ENCODE results near the gene KRT80. TPM values are rescaled to one million over a fixed set of nuclear protein-coding genes. Genes with fewer than 3 reads are reported as not detected.

The KRT80 gene
- total RNA-seq, 1 experiment from 2014 or later = 8.8 TPM

DNA sequence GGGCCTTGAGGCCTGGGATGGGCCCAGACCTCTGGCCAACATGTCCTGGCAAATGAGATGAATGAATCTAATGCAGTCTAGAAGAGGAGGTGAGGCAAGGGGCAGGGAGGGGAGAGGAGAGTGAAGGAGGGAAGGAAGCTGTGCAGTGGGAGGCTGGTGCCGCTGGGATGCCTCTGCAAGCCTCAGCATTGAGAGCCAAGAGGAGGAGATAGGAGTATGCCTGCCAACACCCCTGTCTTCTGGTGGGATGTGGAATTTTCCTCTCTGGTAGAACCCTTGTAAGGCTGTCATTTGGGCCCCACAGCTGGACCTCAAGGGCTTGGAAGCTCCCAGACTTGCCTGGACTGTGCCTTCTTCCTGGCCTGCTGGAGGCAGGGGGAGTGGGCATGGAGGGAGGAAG, 21.9 kb downstream of the KRT80 start:
- H3K9me3 ChIP-seq (ENCODE audit: control insufficient read depth in 1 of 2, insufficient read depth in 1 of 2, low read depth in 1 of 2, low read length in 2 of 2) = no peaks in the 10 kb centered on the region
- H3K79me2 ChIP-seq (ENCODE audit: insufficient read depth, low read length) = no peaks in the 10 kb centered on the region
- no peaks in the 10 kb centered on the region for H4K20me1 ChIP-seq (ENCODE audit: insufficient read depth)
- no peak overlapping the region for H3K27ac ChIP-seq (ENCODE audit: low read depth, low read length)
- TF ChIP-seq EZH2 (IDR thresholded peaks at IDR 0.05) (no peak), FOSL1 (IDR thresholded peaks at IDR 0.05; ENCODE audit: low read depth) (no peak), REST (IDR thresholded peaks at IDR 0.05; ENCODE audit: low read depth) (no peak), EGR1 (IDR thresholded peaks at IDR 0.05; ENCODE audit: low read depth) (no peak), EZH2phosphoT487 (IDR thresholded peaks at IDR 0.05; ENCODE audit: borderline replicate concordance) (no peak), MAX (IDR thresholded peaks at IDR 0.05) (no peak), CBX3 (IDR thresholded peaks at IDR 0.05; ENCODE audit: low read depth) (no peak), SRF (IDR thresholded peaks at IDR 0.05; ENCODE audit: low read depth) (no peak), POLR2AphosphoS5 (IDR thresholded peaks at IDR 0.05; ENCODE audit: low read depth, low read length) (no peak), ATF3 (IDR thresholded peaks at IDR 0.05) (no peak), TCF7L2 (IDR thresholded peaks at IDR 0.05; ENCODE audit: borderline replicate concordance, extremely low read depth, insufficient read depth, insufficient read length) (no peak), RAD21 (IDR thresholded peaks at IDR 0.05; ENCODE audit: low read depth) (no peak), YY1 (IDR thresholded peaks at IDR 0.05; ENCODE audit: extremely low read depth, insufficient replicate concordance, low read depth, low read length) (no peak)
- TF ChIP-seq, protein P1, sequence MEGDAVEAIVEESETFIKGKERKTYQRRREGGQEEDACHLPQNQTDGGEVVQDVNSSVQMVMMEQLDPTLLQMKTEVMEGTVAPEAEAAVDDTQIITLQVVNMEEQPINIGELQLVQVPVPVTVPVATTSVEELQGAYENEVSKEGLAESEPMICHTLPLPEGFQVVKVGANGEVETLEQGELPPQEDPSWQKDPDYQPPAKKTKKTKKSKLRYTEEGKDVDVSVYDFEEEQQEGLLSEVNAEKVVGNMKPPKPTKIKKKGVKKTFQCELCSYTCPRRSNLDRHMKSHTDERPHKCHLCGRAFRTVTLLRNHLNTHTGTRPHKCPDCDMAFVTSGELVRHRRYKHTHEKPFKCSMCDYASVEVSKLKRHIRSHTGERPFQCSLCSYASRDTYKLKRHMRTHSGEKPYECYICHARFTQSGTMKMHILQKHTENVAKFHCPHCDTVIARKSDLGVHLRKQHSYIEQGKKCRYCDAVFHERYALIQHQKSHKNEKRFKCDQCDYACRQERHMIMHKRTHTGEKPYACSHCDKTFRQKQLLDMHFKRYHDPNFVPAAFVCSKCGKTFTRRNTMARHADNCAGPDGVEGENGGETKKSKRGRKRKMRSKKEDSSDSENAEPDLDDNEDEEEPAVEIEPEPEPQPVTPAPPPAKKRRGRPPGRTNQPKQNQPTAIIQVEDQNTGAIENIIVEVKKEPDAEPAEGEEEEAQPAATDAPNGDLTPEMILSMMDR (IDR thresholded peaks at IDR 0.05 in 2 of 3, conservative IDR thresholded peaks at IDR 0.05 in 1 of 3; ENCODE audit: borderline replicate concordance in 1 of 3, insufficient read depth in 1 of 3, low read depth in 2 of 3, low read length in 2 of 3) = no peak
- TF ChIP-seq, protein P2, sequence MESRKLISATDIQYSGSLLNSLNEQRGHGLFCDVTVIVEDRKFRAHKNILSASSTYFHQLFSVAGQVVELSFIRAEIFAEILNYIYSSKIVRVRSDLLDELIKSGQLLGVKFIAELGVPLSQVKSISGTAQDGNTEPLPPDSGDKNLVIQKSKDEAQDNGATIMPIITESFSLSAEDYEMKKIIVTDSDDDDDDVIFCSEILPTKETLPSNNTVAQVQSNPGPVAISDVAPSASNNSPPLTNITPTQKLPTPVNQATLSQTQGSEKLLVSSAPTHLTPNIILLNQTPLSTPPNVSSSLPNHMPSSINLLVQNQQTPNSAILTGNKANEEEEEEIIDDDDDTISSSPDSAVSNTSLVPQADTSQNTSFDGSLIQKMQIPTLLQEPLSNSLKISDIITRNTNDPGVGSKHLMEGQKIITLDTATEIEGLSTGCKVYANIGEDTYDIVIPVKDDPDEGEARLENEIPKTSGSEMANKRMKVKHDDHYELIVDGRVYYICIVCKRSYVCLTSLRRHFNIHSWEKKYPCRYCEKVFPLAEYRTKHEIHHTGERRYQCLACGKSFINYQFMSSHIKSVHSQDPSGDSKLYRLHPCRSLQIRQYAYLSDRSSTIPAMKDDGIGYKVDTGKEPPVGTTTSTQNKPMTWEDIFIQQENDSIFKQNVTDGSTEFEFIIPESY (IDR thresholded peaks at IDR 0.05; ENCODE audit: extremely low read depth, insufficient replicate concordance, low read length) = no peak
- H2AFZ ChIP-seq (ENCODE audit: low read depth, low read length, poor library complexity, severe bottlenecking) = no peak overlapping the region
- H3K9me2 ChIP-seq (ENCODE audit: insufficient read depth) = no peaks in the 10 kb centered on the region
- RAD21 ChIA-PET (ENCODE audit: low non-redundant PET in 1 of 2, low total read pairs in 2 of 2, uncharacterized antibody in 2 of 2, unreplicated experiment in 2 of 2) = no interaction called here
- peaks cover 7% of the 10 kb centered on the region; the same call in 1 of the 2 replicates for H3K27me3 ChIP-seq (ENCODE audit: insufficient read depth, low read length)
- no peak overlapping the region for H3K9ac ChIP-seq (ENCODE audit: low read length)
- CTCF ChIA-PET = no interaction called here
- POLR2A ChIA-PET = interaction anchor here (1.0 kb wide), 1 partner anchor 23 kb away, joined by 8 read pairs; no protein-coding TSS in a partner anchor
- ATAC-seq = no peak
- no peak overlapping the region for H3K4me2 ChIP-seq (ENCODE audit: low read length)
- H3K36me3 ChIP-seq (ENCODE audit: control insufficient read depth in 1 of 2, insufficient read depth in 2 of 2, low read length in 2 of 2) = no peaks in the 10 kb centered on the region
- no TSS peak for BruUV-seq (replicated peaks)
- intact Hi-C loops (cut with micrococcal nuclease) = no loop called here
- H3K4me1 ChIP-seq (ENCODE audit: control insufficient read depth in 1 of 2, insufficient read depth in 2 of 2, low read length in 2 of 2) = peaks cover 10 to 45% of the 10 kb centered on the region in 2 experiments
- DNase-seq (ENCODE audit: low read depth, low spot score) = no peak
- H3K4me3 ChIP-seq (replicated peaks in 1 of 2; ENCODE audit: low read depth in 1 of 2, low read length in 2 of 2) = no peak overlapping the region
